ENCODE results near the gene NUTM2F. TPM values are rescaled to one million over a fixed set of nuclear protein-coding genes. Genes with fewer than 3 reads are reported as not detected.
A peak's percentile ranks its signal among the peaks of the same experiment; 100 is the strongest.

Gene NUTM2F
- total and polyA plus RNA-seq, 2 donors (not counting 1 experiment from before 2014, with no cell fraction given) = not detected

- H3K4me1 ChIP-seq (ENCODE audit: control insufficient read depth, extremely low read depth, insufficient read depth, low read length) = no peaks in the 10 kb centered on the region
- no peak overlapping the region for H3K9ac ChIP-seq (ENCODE audit: insufficient read depth, low read length)
- H3K79me2 ChIP-seq (ENCODE audit: control insufficient read depth, insufficient read depth, low read length) = no peaks in the 10 kb centered on the region
- H3K9me3 ChIP-seq (ENCODE audit: control insufficient read depth, insufficient read depth, low read depth, low read length) = no peaks in the 10 kb centered on the region
- H2AFZ ChIP-seq (ENCODE audit: low read length) = no peak overlapping the region
- DNase-seq (ENCODE audit: low read depth in 2 of 2) = no peak
- no peak overlapping the region for H3K4me3 ChIP-seq (replicated peaks in 1 of 4; ENCODE audit: control extremely low read depth in 1 of 4, insufficient read depth in 1 of 4, low read depth in 3 of 4, low read length in 4 of 4)
- no peaks in the 10 kb centered on the region for H4K20me1 ChIP-seq (ENCODE audit: control insufficient read depth, extremely low read depth, insufficient read depth, low read length)
- no peak for TF ChIP-seq EZH2 (IDR thresholded peaks at IDR 0.05; ENCODE audit: low read length, missing control alignments)
- no peak for TF ChIP-seq CTCF (conservative IDR thresholded peaks at IDR 0.05 in 1 of 2, IDR thresholded peaks at IDR 0.05 in 1 of 2; ENCODE audit: low read depth in 1 of 2, low read length in 2 of 2)
- no peak overlapping the region for H3K27ac ChIP-seq (ENCODE audit: insufficient read depth, low read length)
- no peak overlapping the region for H3K4me2 ChIP-seq (ENCODE audit: extremely low read depth, insufficient read depth, low read length)
- H3K27me3 ChIP-seq (ENCODE audit: control insufficient read depth, insufficient read depth, low read length) = no peaks in the 10 kb centered on the region
- no peaks in the 10 kb centered on the region for H3K36me3 ChIP-seq (ENCODE audit: control insufficient read depth, insufficient read depth, low read length)
Observed at GRCh38 chr9:94301583-94301982, 26.9 kb downstream of the NUTM2F start.

GRCh38 chr9:94300470-94301301 lies 27.8 kb downstream of the NUTM2F start:
- no peaks in the 10 kb centered on the region for H3K36me3 ChIP-seq (ENCODE audit: control insufficient read depth, insufficient read depth, low read length)
- H3K4me3 ChIP-seq (replicated peaks in 1 of 4; ENCODE audit: control extremely low read depth in 1 of 4, insufficient read depth in 1 of 4, low read depth in 3 of 4, low read length in 4 of 4) = no peak overlapping the region
- TF ChIP-seq CTCF (conservative IDR thresholded peaks at IDR 0.05 in 1 of 2, IDR thresholded peaks at IDR 0.05 in 1 of 2; ENCODE audit: low read depth in 1 of 2, low read length in 2 of 2) (no peak), EZH2 (IDR thresholded peaks at IDR 0.05; ENCODE audit: low read length, missing control alignments) (no peak)
- no peaks in the 10 kb centered on the region for H4K20me1 ChIP-seq (ENCODE audit: control insufficient read depth, extremely low read depth, insufficient read depth, low read length)
- no peaks in the 10 kb centered on the region for H3K9me3 ChIP-seq (ENCODE audit: control insufficient read depth, insufficient read depth, low read depth, low read length)
- H3K79me2 ChIP-seq (ENCODE audit: control insufficient read depth, insufficient read depth, low read length) = no peaks in the 10 kb centered on the region
- H3K4me2 ChIP-seq (ENCODE audit: extremely low read depth, insufficient read depth, low read length) = no peak overlapping the region
- no peak overlapping the region for H3K27ac ChIP-seq (ENCODE audit: insufficient read depth, low read length)
- H3K27me3 ChIP-seq (ENCODE audit: control insufficient read depth, insufficient read depth, low read length) = no peaks in the 10 kb centered on the region
- no peaks in the 10 kb centered on the region for H3K4me1 ChIP-seq (ENCODE audit: control insufficient read depth, extremely low read depth, insufficient read depth, low read length)
- no peak overlapping the region for H2AFZ ChIP-seq (ENCODE audit: low read length)
- no peak overlapping the region for H3K9ac ChIP-seq (ENCODE audit: insufficient read depth, low read length)
- DNase-seq (ENCODE audit: low read depth in 2 of 2) = no peak

GRCh38 chr9:94298949-94299599 lies 29.4 kb downstream of the NUTM2F start:
- no peak overlapping the region for H3K27ac ChIP-seq (ENCODE audit: insufficient read depth, low read length)
- DNase-seq (ENCODE audit: low read depth in 2 of 2) = peak in 1 of 2 donors; percentile 15
- no peak overlapping the region for H2AFZ ChIP-seq (ENCODE audit: low read length)
- no peak overlapping the region for H3K4me2 ChIP-seq (ENCODE audit: extremely low read depth, insufficient read depth, low read length)
- no peak overlapping the region for H3K4me3 ChIP-seq (replicated peaks in 1 of 4; ENCODE audit: control extremely low read depth in 1 of 4, insufficient read depth in 1 of 4, low read depth in 3 of 4, low read length in 4 of 4)
- no peaks in the 10 kb centered on the region for H3K27me3 ChIP-seq (ENCODE audit: control insufficient read depth, insufficient read depth, low read length)
- H3K4me1 ChIP-seq (ENCODE audit: control insufficient read depth, extremely low read depth, insufficient read depth, low read length) = no peaks in the 10 kb centered on the region
- no peaks in the 10 kb centered on the region for H3K79me2 ChIP-seq (ENCODE audit: control insufficient read depth, insufficient read depth, low read length)
- TF ChIP-seq CTCF (conservative IDR thresholded peaks at IDR 0.05 in 1 of 2, IDR thresholded peaks at IDR 0.05 in 1 of 2; ENCODE audit: low read depth in 1 of 2, low read length in 2 of 2) = no peak
- TF ChIP-seq EZH2 (IDR thresholded peaks at IDR 0.05; ENCODE audit: low read length, missing control alignments) = no peak
- H4K20me1 ChIP-seq (ENCODE audit: control insufficient read depth, extremely low read depth, insufficient read depth, low read length) = no peaks in the 10 kb centered on the region
- no peaks in the 10 kb centered on the region for H3K9me3 ChIP-seq (ENCODE audit: control insufficient read depth, insufficient read depth, low read depth, low read length)
- H3K36me3 ChIP-seq (ENCODE audit: control insufficient read depth, insufficient read depth, low read length) = no peaks in the 10 kb centered on the region
- H3K9ac ChIP-seq (ENCODE audit: insufficient read depth, low read length) = no peak overlapping the region

Measured in fibroblast of lung (primary cell).